Cardiac fibroblast (primary cell): ENCODE data around the gene RAB12.

Experiments used
- DNase-seq, 2 donors: peaks; one replicate each; pipeline versions ENCODE4 v3.0.0 to v3.0.0-alpha.2; 2010; ENCODE audit warnings: low read depth in 2 of 2
- H3K4me3 ChIP-seq, 2 donors: replicated peaks in 1 of 2; 1 replicate in 1 of 2; 2 replicates in 1 of 2; pipeline ENCODE4 v1.5.1; 2011; ENCODE audit warnings: low read depth in 2 of 2, low read length in 2 of 2, mild to moderate bottlenecking in 2 of 2, moderate library complexity in 1 of 2
- CTCF ChIP-seq: IDR thresholded peaks from one replicate; pipeline ENCODE4 v1.5.1; 2011; ENCODE audit warnings: low read depth, mild to moderate bottlenecking, low read length, inconsistent platforms

RAB12 gene

GRCh38 chr18:8627540-8627939 lies 18.3 kb downstream of the RAB12 start:
- TF ChIP-seq CTCF = no peak
- H3K4me3 ChIP-seq = no peak overlapping the region
- no peak for DNase-seq

- no peak for DNase-seq
- H3K4me3 ChIP-seq = no peak overlapping the region
- TF ChIP-seq CTCF = no peak
Measured at GRCh38 chr18:8629602-8630001, 20.4 kb downstream of the RAB12 start.

GRCh38 chr18:8630546-8630945 lies 21.3 kb downstream of the RAB12 start:
- no peak overlapping the region for H3K4me3 ChIP-seq
- DNase-seq = no peak
- TF ChIP-seq CTCF = no peak

- no peak overlapping the region for H3K4me3 ChIP-seq
- no peak for DNase-seq
- no peak for TF ChIP-seq CTCF
Measured at GRCh38 chr18:8631265-8631664, 22.0 kb downstream of the RAB12 start.

GRCh38 chr18:8632386-8632785 lies 23.1 kb downstream of the RAB12 start:
- DNase-seq = no peak
- no peak overlapping the region for H3K4me3 ChIP-seq
- no peak for TF ChIP-seq CTCF

- TF ChIP-seq CTCF = no peak
- H3K4me3 ChIP-seq = no peak overlapping the region
- DNase-seq = no peak
Measured at GRCh38 chr18:8634508-8634907, 25.3 kb downstream of the RAB12 start.

- H3K4me3 ChIP-seq = no peak overlapping the region
- peak; percentile 51 to 71 for DNase-seq
- no peak for TF ChIP-seq CTCF
Measured at GRCh38 chr18:8635087-8635486, 25.9 kb downstream of the RAB12 start.
